HL-60 (cell line): ENCODE measurements around the gene GABPB1.

ENCODE experiments used
- DNase-seq, 2 experiments: peaks; one replicate each; pipeline ENCODE4 v3.0.0-alpha.2; 2010 to 2020; ENCODE audit warnings: low read depth in 1 of 2, low spot score in 1 of 2
- H3K27ac ChIP-seq: fragments of 250-450 bp; sonication (Bioruptor Pico); replicated peaks from 2 replicates; pipeline ENCODE4 v1.5.1; 2020; ENCODE audit warnings: mild to moderate bottlenecking, moderate library complexity
- H3K27me3 ChIP-seq: fragments of 250-450 bp; sonication (Bioruptor Pico); 2 replicates; pipeline ENCODE4 v1.5.1; 2021; ENCODE audit warnings: mild to moderate bottlenecking, moderate library complexity; ENCODE audit not compliant: insufficient read depth, poor library complexity, severe bottlenecking
- H3K4me3 ChIP-seq: replicated peaks from 2 replicates; pipeline ENCODE4 v1.5.1; 2011; ENCODE audit warnings: mild to moderate bottlenecking, control low read depth, low read length; ENCODE audit not compliant: insufficient read depth
- CTCF ChIP-seq: IDR thresholded peaks from one replicate; pipeline ENCODE4 v1.5.1; 2011; ENCODE audit warnings: low read length, control low read depth, inconsistent platforms; ENCODE audit not compliant: insufficient read depth
- GABPA ChIP-seq: IDR thresholded peaks from 2 replicates; pipeline ENCODE4 v1.6.1; 2012; ENCODE audit warnings: low read depth
- POLR2AphosphoS5 ChIP-seq: IDR thresholded peaks from 2 replicates; pipeline ENCODE4 v1.6.1; 2012; ENCODE audit warnings: low read depth
- REST ChIP-seq: IDR thresholded peaks from 2 replicates; pipeline ENCODE4 v1.6.1; 2012; ENCODE audit warnings: low read depth; ENCODE audit not compliant: insufficient replicate concordance
- SPI1 ChIP-seq: IDR thresholded peaks from 2 replicates; pipeline ENCODE4 v1.6.1; 2012; ENCODE audit warnings: low read depth, mild to moderate bottlenecking, borderline replicate concordance

The GABPB1 gene

GRCh38 chr15:50295966-50296365 is 59.0 kb downstream of the GABPB1 start:
- TF ChIP-seq SPI1 (no peak), GABPA (no peak), REST (no peak), POLR2AphosphoS5 (no peak), CTCF (no peak)
- DNase-seq = no peak
- no peak overlapping the region for H3K27ac ChIP-seq
- no peak overlapping the region for H3K4me3 ChIP-seq
- no peaks in the 10 kb centered on the region for H3K27me3 ChIP-seq

- H3K27ac ChIP-seq = no peak overlapping the region
- H3K27me3 ChIP-seq = no peaks in the 10 kb centered on the region
- no peak overlapping the region for H3K4me3 ChIP-seq
- TF ChIP-seq SPI1 (no peak), REST (no peak), POLR2AphosphoS5 (no peak), GABPA (no peak), CTCF (no peak)
- no peak for DNase-seq
These were observed 65.2 kb downstream of the GABPB1 start for GRCh38 chr15:50289749-50290148.

GRCh38 chr15:50287324-50288116 is 67.5 kb downstream of the GABPB1 start:
- no peak overlapping the region for H3K4me3 ChIP-seq
- no peak for TF ChIP-seq SPI1
- no peak for TF ChIP-seq POLR2AphosphoS5
- no peak for TF ChIP-seq GABPA
- TF ChIP-seq REST = no peak
- TF ChIP-seq CTCF = no peak

More at GRCh38 chr15:50287324-50288116, 67.5 kb downstream of the GABPB1 start:
- Histone ChIP-seq H3K27me3 (no peaks in the 10 kb centered on the region), H3K27ac (no peak overlapping the region)
- DNase-seq = no peak
